Measurements from ENCODE around the gene GNPTG. TPM values are rescaled to one million over a fixed set of nuclear protein-coding genes. Genes with fewer than 3 reads are reported as not detected.

The GNPTG gene
- total and polyA plus RNA-seq, 2 donors (not counting 3 experiments of a cell fraction or from before 2014, with no cell fraction given): 51.6 to 109 TPM

- H3K4me2 ChIP-seq (ENCODE audit: insufficient read depth, low read length): peak overlapping the region; percentile 73
- no peaks in the 10 kb centered on the region for H3K9me3 ChIP-seq (replicated peaks; ENCODE audit: control insufficient read depth, insufficient read depth, low read length)
- peak overlapping the region; percentile 74 to 94 (median 87) for H3K4me3 ChIP-seq (replicated peaks in 1 of 3; ENCODE audit: insufficient read depth in 1 of 3, low read depth in 1 of 3, low read length in 3 of 3)
- no peak for TF ChIP-seq MYC (IDR thresholded peaks at IDR 0.05; ENCODE audit: low read depth, low read length)
- no peak for TF ChIP-seq GATA2 (IDR thresholded peaks at IDR 0.05; ENCODE audit: insufficient read depth, insufficient read length, low read depth, low read length)
- TF ChIP-seq POLR2A (IDR thresholded peaks at IDR 0.05; ENCODE audit: low read depth, low read length): no peak
- TF ChIP-seq FOS (IDR thresholded peaks at IDR 0.05; ENCODE audit: borderline replicate concordance, insufficient read depth, low read length): no peak
- no peak for TF ChIP-seq POLR2AphosphoS5 (IDR thresholded peaks at IDR 0.05; ENCODE audit: insufficient read depth, low read depth, low read length)
- TF ChIP-seq, protein P1, sequence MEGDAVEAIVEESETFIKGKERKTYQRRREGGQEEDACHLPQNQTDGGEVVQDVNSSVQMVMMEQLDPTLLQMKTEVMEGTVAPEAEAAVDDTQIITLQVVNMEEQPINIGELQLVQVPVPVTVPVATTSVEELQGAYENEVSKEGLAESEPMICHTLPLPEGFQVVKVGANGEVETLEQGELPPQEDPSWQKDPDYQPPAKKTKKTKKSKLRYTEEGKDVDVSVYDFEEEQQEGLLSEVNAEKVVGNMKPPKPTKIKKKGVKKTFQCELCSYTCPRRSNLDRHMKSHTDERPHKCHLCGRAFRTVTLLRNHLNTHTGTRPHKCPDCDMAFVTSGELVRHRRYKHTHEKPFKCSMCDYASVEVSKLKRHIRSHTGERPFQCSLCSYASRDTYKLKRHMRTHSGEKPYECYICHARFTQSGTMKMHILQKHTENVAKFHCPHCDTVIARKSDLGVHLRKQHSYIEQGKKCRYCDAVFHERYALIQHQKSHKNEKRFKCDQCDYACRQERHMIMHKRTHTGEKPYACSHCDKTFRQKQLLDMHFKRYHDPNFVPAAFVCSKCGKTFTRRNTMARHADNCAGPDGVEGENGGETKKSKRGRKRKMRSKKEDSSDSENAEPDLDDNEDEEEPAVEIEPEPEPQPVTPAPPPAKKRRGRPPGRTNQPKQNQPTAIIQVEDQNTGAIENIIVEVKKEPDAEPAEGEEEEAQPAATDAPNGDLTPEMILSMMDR (IDR thresholded peaks at IDR 0.05; ENCODE audit: extremely low read depth in 1 of 2, insufficient read depth in 1 of 2, low read depth in 1 of 2, low read length in 2 of 2): no peak
- TF ChIP-seq JUN (IDR thresholded peaks at IDR 0.05; ENCODE audit: borderline replicate concordance, insufficient read depth, insufficient read length, low read depth): no peak
- no peak for TF ChIP-seq MAX (IDR thresholded peaks at IDR 0.05; ENCODE audit: insufficient read depth, insufficient read length)
- no peak for TF ChIP-seq EZH2 (IDR thresholded peaks at IDR 0.05; ENCODE audit: borderline replicate concordance, low read depth, low read length, severe bottlenecking)
- DNase-seq (ENCODE audit: low read depth, low spot score): peak; percentile 29
- H4K20me1 ChIP-seq (replicated peaks; ENCODE audit: control insufficient read depth, extremely low read depth, insufficient read depth, low read length): no peaks in the 10 kb centered on the region
- CTCF ChIA-PET: interaction anchor here (1.5 kb wide), 1 partner anchor 22 kb away, joined by 4 read pairs; no protein-coding TSS in a partner anchor
- POLR2A ChIA-PET: no interaction called here
- peaks cover 14% of the 10 kb centered on the region for H3K4me1 ChIP-seq (ENCODE audit: control insufficient read depth, extremely low read depth, insufficient read depth, low read length)
- no TSS peak for BruUV-seq (replicated peaks)
- peaks cover 57% of the 10 kb centered on the region for H3K79me2 ChIP-seq (ENCODE audit: control insufficient read depth, insufficient read depth, low read length)
- peaks cover 4 to 16% of the 10 kb centered on the region in 2 experiments for H3K36me3 ChIP-seq (ENCODE audit: control insufficient read depth in 2 of 2, extremely low read depth in 1 of 2, insufficient read depth in 2 of 2, low read length in 2 of 2)
- no peaks in the 10 kb centered on the region for H3K27me3 ChIP-seq (ENCODE audit: control insufficient read depth in 2 of 2, insufficient read depth in 2 of 2, low read length in 2 of 2)
- no peak overlapping the region for H2AFZ ChIP-seq (ENCODE audit: low read depth, low read length)
- dilution Hi-C loops (cut with MboI; ENCODE audit: extremely low pct_ligation_motif_present, low sequenced_read_pairs): no loop called here
- peak overlapping the region; percentile 85 for H3K9ac ChIP-seq (replicated peaks; ENCODE audit: extremely low read depth, insufficient read depth, low read length)
- no peaks in the 10 kb centered on the region for H3K9me1 ChIP-seq (replicated peaks; ENCODE audit: control insufficient read depth, extremely low read depth, insufficient read depth, low read length)
- intact Hi-C loops (cut with micrococcal nuclease): no loop called here
- peak; percentile 71 for FAIRE-seq
- no peak overlapping the region for H3K27ac ChIP-seq (ENCODE audit: insufficient read depth, low read depth, low read length)
Observed at GRCh38 chr16:1310832-1311200, 40.9 kb upstream of the GNPTG start.
